ENCODE measurements around the gene TSPAN18. TPM values are rescaled to one million over a fixed set of nuclear protein-coding genes. Genes with fewer than 3 reads are reported as not detected.

The TSPAN18 gene
- total and polyA plus RNA-seq, 10 of the 15 experiments (the other 5 are each of a cell fraction or from before 2014, with no cell fraction given): 0.02 to 0.77 (median 0.13) TPM; not detected in 1

DNA sequence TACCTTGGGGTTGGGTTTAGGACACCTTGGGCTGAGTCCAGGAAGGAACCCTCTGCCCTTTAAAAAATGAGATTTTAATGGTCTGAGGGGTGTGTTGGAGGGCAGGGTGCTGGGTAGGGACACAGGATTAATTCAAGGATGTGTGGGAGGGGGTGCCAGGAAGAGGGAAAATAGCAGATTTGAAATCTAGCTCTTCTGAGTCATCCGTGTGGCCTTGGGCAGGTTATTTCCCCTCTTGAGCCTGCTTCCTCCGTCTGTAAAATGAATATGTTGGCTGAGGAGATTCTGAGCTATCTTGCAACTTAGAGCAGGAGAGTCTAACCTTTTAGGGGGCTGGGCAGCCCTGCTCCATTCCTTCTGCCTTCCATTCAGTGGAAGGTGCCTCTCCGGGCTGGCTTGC is 3.0 kb downstream of the TSPAN18 start (continued):
- TF ChIP-seq DPF2 (IDR thresholded peaks at IDR 0.05) (no peak), CBFB (IDR thresholded peaks at IDR 0.05; ENCODE audit: low read depth) (no peak), RUNX3 (IDR thresholded peaks at IDR 0.05; ENCODE audit: low read length) (no peak), MTA3 (IDR thresholded peaks at IDR 0.05; ENCODE audit: borderline replicate concordance, low read length) (no peak), CHD1 (IDR thresholded peaks at IDR 0.05; ENCODE audit: low read depth, low read length) (no peak)
- TF ChIP-seq, protein P1, sequence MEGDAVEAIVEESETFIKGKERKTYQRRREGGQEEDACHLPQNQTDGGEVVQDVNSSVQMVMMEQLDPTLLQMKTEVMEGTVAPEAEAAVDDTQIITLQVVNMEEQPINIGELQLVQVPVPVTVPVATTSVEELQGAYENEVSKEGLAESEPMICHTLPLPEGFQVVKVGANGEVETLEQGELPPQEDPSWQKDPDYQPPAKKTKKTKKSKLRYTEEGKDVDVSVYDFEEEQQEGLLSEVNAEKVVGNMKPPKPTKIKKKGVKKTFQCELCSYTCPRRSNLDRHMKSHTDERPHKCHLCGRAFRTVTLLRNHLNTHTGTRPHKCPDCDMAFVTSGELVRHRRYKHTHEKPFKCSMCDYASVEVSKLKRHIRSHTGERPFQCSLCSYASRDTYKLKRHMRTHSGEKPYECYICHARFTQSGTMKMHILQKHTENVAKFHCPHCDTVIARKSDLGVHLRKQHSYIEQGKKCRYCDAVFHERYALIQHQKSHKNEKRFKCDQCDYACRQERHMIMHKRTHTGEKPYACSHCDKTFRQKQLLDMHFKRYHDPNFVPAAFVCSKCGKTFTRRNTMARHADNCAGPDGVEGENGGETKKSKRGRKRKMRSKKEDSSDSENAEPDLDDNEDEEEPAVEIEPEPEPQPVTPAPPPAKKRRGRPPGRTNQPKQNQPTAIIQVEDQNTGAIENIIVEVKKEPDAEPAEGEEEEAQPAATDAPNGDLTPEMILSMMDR (IDR thresholded peaks at IDR 0.05 in 2 of 3, conservative IDR thresholded peaks at IDR 0.05 in 1 of 3; ENCODE audit: control insufficient read depth in 2 of 3, extremely low read depth in 1 of 3, insufficient read depth in 1 of 3, low read depth in 3 of 3, low read length in 3 of 3): no peak
- TF ChIP-seq, protein P2, sequence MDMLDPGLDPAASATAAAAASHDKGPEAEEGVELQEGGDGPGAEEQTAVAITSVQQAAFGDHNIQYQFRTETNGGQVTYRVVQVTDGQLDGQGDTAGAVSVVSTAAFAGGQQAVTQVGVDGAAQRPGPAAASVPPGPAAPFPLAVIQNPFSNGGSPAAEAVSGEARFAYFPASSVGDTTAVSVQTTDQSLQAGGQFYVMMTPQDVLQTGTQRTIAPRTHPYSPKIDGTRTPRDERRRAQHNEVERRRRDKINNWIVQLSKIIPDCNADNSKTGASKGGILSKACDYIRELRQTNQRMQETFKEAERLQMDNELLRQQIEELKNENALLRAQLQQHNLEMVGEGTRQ (IDR thresholded peaks at IDR 0.05; ENCODE audit: borderline replicate concordance, low read depth, low read length): no peak

DNA sequence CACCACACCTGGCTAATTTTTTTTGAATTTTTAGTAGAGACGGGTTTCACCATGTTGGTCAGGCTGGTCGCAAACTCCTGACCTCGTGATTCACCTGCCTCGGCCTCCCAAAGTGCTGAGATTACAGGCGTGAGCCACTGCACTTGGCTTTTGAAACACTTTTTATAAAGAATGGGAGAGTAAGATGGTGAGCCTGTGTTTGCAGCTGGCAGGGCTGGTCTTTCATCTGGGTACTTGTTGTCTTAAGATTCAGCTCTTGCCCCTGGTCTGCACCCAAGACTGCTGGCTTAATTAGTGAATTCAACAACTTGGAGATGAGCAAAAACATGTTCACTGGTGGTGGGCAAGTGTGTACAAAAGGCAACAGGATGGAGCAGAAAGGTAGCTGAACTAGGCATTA is 4.0 kb downstream of the TSPAN18 start:
- Histone ChIP-seq H3K9ac (ENCODE audit: control insufficient read depth, insufficient read depth, low read length) (no peak overlapping the region), H3K4me3 (no peak overlapping the region), H2AFZ (ENCODE audit: control insufficient read depth, low read depth, low read length) (no peak overlapping the region), H3K27me3 (replicated peaks in 1 of 2; ENCODE audit: control insufficient read depth in 2 of 2, insufficient read depth in 2 of 2, low read length in 1 of 2) (peaks cover 0 to 3% of the 10 kb centered on the region in 2 experiments; a peak in 3 of 4 replicates), H3K79me2 (ENCODE audit: control insufficient read depth, insufficient read depth, low read length) (no peaks in the 10 kb centered on the region), H3K4me1 (ENCODE audit: control insufficient read depth, insufficient read depth, low read length) (peaks cover 8% of the 10 kb centered on the region), H3K4me2 (ENCODE audit: control insufficient read depth, insufficient read depth) (no peak overlapping the region), H3K27ac (ENCODE audit: control insufficient read depth, insufficient read depth) (no peak overlapping the region), H3K36me3 (ENCODE audit: control insufficient read depth in 2 of 2, insufficient read depth in 2 of 2, low read length in 1 of 2) (no peaks in the 10 kb centered on the region), H3K9me3 (replicated peaks; ENCODE audit: control insufficient read depth, insufficient read depth, low read length) (no peaks in the 10 kb centered on the region), H4K20me1 (ENCODE audit: control insufficient read depth, insufficient read depth) (no peaks in the 10 kb centered on the region)
- in situ Hi-C loops (cut with MboI) (no loop called here), intact Hi-C loops (cut with micrococcal nuclease; ENCODE audit: unreplicated experiment) (no loop called here)
- no TSS peak for BruUV-seq (replicated peaks)
- ChIA-PET RAD21 (ENCODE audit: unreplicated experiment) (interaction anchor here (1.0 to 2.5 kb wide), 3 partner anchors 162 to 181 kb away, joined by 3 to 7 read pairs (median 6); no protein-coding TSS in a partner anchor), CTCF (interaction anchor here (1.1 to 1.5 kb wide), 3 partner anchors 11 to 181 kb away, joined by 3 read pairs; no protein-coding TSS in a partner anchor), POLR2A (no interaction called here), SMC1A (ENCODE audit: uncharacterized antibody, unreplicated experiment) (no interaction called here)
- 56% methylated on average over 5 of the region's 5 CpGs for WGBS (ENCODE audit: insufficient coverage, insufficient replicate concordance, low lambda C conversion rate, missing lambda C conversion rate)
- ATAC-seq (no peak), FAIRE-seq (no peak), DNase-seq (ENCODE audit: low read depth, low spot score) (no peak)
- TF ChIP-seq SMAD5 (IDR thresholded peaks at IDR 0.05; ENCODE audit: low read depth): no peak
- TF ChIP-seq RELA (IDR thresholded peaks at IDR 0.05; ENCODE audit: borderline replicate concordance, partially characterized antibody): no peak
- TF ChIP-seq ZSCAN29 (IDR thresholded peaks at IDR 0.05): no peak
- TF ChIP-seq SREBF2 (IDR thresholded peaks at IDR 0.05; ENCODE audit: low read length): no peak
- TF ChIP-seq BACH1 (IDR thresholded peaks at IDR 0.05; ENCODE audit: borderline replicate concordance): no peak
- TF ChIP-seq IKZF2 (IDR thresholded peaks at IDR 0.05): no peak
- TF ChIP-seq RAD21 (IDR thresholded peaks at IDR 0.05; ENCODE audit: insufficient read depth, low read depth, low read length): no peak
- no peak for TF ChIP-seq NFIC (IDR thresholded peaks at IDR 0.05; ENCODE audit: low read depth, low read length)
- no peak for TF ChIP-seq ESRRA (IDR thresholded peaks at IDR 0.05; ENCODE audit: low read length)
- TF ChIP-seq SRF (IDR thresholded peaks at IDR 0.05; ENCODE audit: low read depth in 2 of 2, low read length in 2 of 2): no peak
- no peak for TF ChIP-seq CBFB (IDR thresholded peaks at IDR 0.05; ENCODE audit: low read depth)
- TF ChIP-seq MEF2B (IDR thresholded peaks at IDR 0.05; ENCODE audit: partially characterized antibody, poor library complexity, severe bottlenecking): no peak
- TF ChIP-seq PML (IDR thresholded peaks at IDR 0.05; ENCODE audit: low read length): no peak
